Measurements from ENCODE around the gene WDR26. TPM values are rescaled to one million over a fixed set of nuclear protein-coding genes. Genes with fewer than 3 reads are reported as not detected.

The WDR26 gene
- total RNA-seq, 1 donor from 2014 or later = 62.4 TPM

- no peak overlapping the region for H3K27ac ChIP-seq
- H3K4me1 ChIP-seq = peaks cover 2% of the 10 kb centered on the region
- Mint-ChIP-seq H3K9me3 (no peaks in the 10 kb centered on the region), H3K4me3 (no peak overlapping the region), H3K4me1 (peaks cover under 1% of the 10 kb centered on the region), H3K27ac (no peak overlapping the region), H3K36me3 (peaks cover 36% of the 10 kb centered on the region), H3K27me3 (ENCODE audit: insufficient read depth, low read depth) (no peaks in the 10 kb centered on the region)
- no peaks in the 10 kb centered on the region for H3K27me3 ChIP-seq
- no peak overlapping the region for H3K4me2 ChIP-seq
- H3K9ac ChIP-seq = no peak overlapping the region
- no peak overlapping the region for H2AFZ ChIP-seq (replicated peaks)
- H3F3A ChIP-seq (ENCODE audit: low read depth) = no peaks in the 10 kb centered on the region
- peaks cover 44% of the 10 kb centered on the region for H4K20me1 ChIP-seq (ENCODE audit: low read depth)
- no peak for DNase-seq (ENCODE audit: low spot score)
- H3K4me3 ChIP-seq = no peak overlapping the region
- H3K36me3 ChIP-seq = peaks cover 47% of the 10 kb centered on the region
- H3K79me2 ChIP-seq (ENCODE audit: low read depth) = peaks cover 44% of the 10 kb centered on the region
- TF ChIP-seq EZH2phosphoT487 (IDR thresholded peaks at IDR 0.05) = no peak
- no peak for TF ChIP-seq CTCF (IDR thresholded peaks at IDR 0.05)
- no peak for TF ChIP-seq EZH2 (IDR thresholded peaks at IDR 0.05)
- H3K9me3 ChIP-seq (ENCODE audit: low read depth) = no peaks in the 10 kb centered on the region
Observed at GRCh38 chr1:224425279-224425884, 9.2 kb downstream of the WDR26 start.

- no peaks in the 10 kb centered on the region for H3K27me3 Mint-ChIP-seq (ENCODE audit: insufficient read depth, low read depth)
- Histone ChIP-seq H4K20me1 (ENCODE audit: low read depth) (peaks cover 7% of the 10 kb centered on the region), H3K9ac (no peak overlapping the region), H3K27ac (no peak overlapping the region), H3K27me3 (no peaks in the 10 kb centered on the region), H3K36me3 (peaks cover 63% of the 10 kb centered on the region), H3K79me2 (ENCODE audit: low read depth) (no peaks in the 10 kb centered on the region), H3K4me1 (no peaks in the 10 kb centered on the region), H3K9me3 (ENCODE audit: low read depth) (no peaks in the 10 kb centered on the region), H3K4me2 (no peak overlapping the region), H3K4me3 (no peak overlapping the region), H3F3A (ENCODE audit: low read depth) (no peaks in the 10 kb centered on the region), H2AFZ (replicated peaks) (no peak overlapping the region)
- peaks cover 49% of the 10 kb centered on the region for H3K36me3 Mint-ChIP-seq
- no peak overlapping the region for H3K4me3 Mint-ChIP-seq
- no peak for TF ChIP-seq EZH2phosphoT487 (IDR thresholded peaks at IDR 0.05)
- no peak for TF ChIP-seq EZH2 (IDR thresholded peaks at IDR 0.05)
- no peak for TF ChIP-seq CTCF (IDR thresholded peaks at IDR 0.05)
- no peaks in the 10 kb centered on the region for H3K9me3 Mint-ChIP-seq
- no peak for DNase-seq (ENCODE audit: low spot score)
- H3K4me1 Mint-ChIP-seq = no peaks in the 10 kb centered on the region
- H3K27ac Mint-ChIP-seq = no peak overlapping the region
Observed at GRCh38 chr1:224420106-224420505, 14.5 kb downstream of the WDR26 start.

- H4K20me1 ChIP-seq (ENCODE audit: low read depth) = peaks cover 3% of the 10 kb centered on the region
- H3K36me3 ChIP-seq = peaks cover 24% of the 10 kb centered on the region
- Mint-ChIP-seq H3K4me1 (no peaks in the 10 kb centered on the region), H3K27me3 (ENCODE audit: insufficient read depth, low read depth) (no peaks in the 10 kb centered on the region), H3K4me3 (no peak overlapping the region), H3K27ac (no peak overlapping the region), H3K9me3 (no peaks in the 10 kb centered on the region), H3K36me3 (peaks cover 29% of the 10 kb centered on the region)
- H3K9me3 ChIP-seq (ENCODE audit: low read depth) = no peaks in the 10 kb centered on the region
- peaks cover 5% of the 10 kb centered on the region for H3K4me1 ChIP-seq
- no peak overlapping the region for H2AFZ ChIP-seq (replicated peaks)
- H3F3A ChIP-seq (ENCODE audit: low read depth) = no peaks in the 10 kb centered on the region
- no peak for DNase-seq (ENCODE audit: low spot score)
- H3K9ac ChIP-seq = no peak overlapping the region
- TF ChIP-seq EZH2phosphoT487 (IDR thresholded peaks at IDR 0.05) (no peak), CTCF (IDR thresholded peaks at IDR 0.05) (no peak), EZH2 (IDR thresholded peaks at IDR 0.05) (no peak)
- H3K27me3 ChIP-seq = no peaks in the 10 kb centered on the region
- H3K4me3 ChIP-seq = no peak overlapping the region
- no peak overlapping the region for H3K27ac ChIP-seq
- peaks cover 8% of the 10 kb centered on the region for H3K79me2 ChIP-seq (ENCODE audit: low read depth)
- H3K4me2 ChIP-seq = no peak overlapping the region
Observed at GRCh38 chr1:224411766-224412165, 22.8 kb downstream of the WDR26 start.

Data from neural progenitor cell (in vitro differentiated cells).